Breast epithelium (tissue), 4 donors: ENCODE results near the gene TSPAN32. TPM values are rescaled to one million over a fixed set of nuclear protein-coding genes. Genes with fewer than 3 reads are reported as not detected.

Source experiments
- DNase-seq, 2 donors: peaks; one replicate each; pipeline ENCODE4 v3.0.0-alpha.2; 2019; ENCODE audit warnings: low spot score in 2 of 2
- H3K27ac ChIP-seq, 2 donors: fragments of 200-600 bp; sonication (generic) in 1 of 2; one replicate each; pipeline ENCODE4 v1.5.1; 2016 to 2019; ENCODE audit warnings: mild to moderate bottlenecking in 1 of 2
- H3K27me3 ChIP-seq, 2 donors: fragments of 200-600 bp; sonication (generic) in 1 of 2; one replicate each; pipeline versions ENCODE4 v1.5.1 to v1.6.0; 2017 to 2019; ENCODE audit warnings: control low read depth in 1 of 2, mild to moderate bottlenecking in 1 of 2
- H3K36me3 ChIP-seq: fragments of 200-600 bp; one replicate; pipeline ENCODE4 v1.5.1; 2019
- H3K4me1 ChIP-seq, 2 donors: fragments of 200-600 bp; sonication (generic); one replicate each; pipeline ENCODE4 v1.5.1; 2016 to 2019; ENCODE audit warnings: control low read depth in 1 of 2
- H3K4me3 ChIP-seq, 3 donors: fragments of 200-600 bp; sonication (generic); 1 replicate in 2 of 3; 2 replicates in 1 of 3; pipeline ENCODE4 v1.5.1; 2016 to 2019; ENCODE audit warnings: mild to moderate bottlenecking in 3 of 3, moderate library complexity in 2 of 3
- H3K9me3 ChIP-seq, 2 donors: fragments of 200-600 bp; sonication (generic) in 1 of 2; one replicate each; pipeline ENCODE4 v1.5.1; 2016 to 2019; ENCODE audit warnings: control low read depth in 1 of 2
- POLR2A ChIP-seq: fragments of 450-650 bp; IDR thresholded peaks from one replicate; pipeline ENCODE4 v1.6.1; 2016; ENCODE audit warnings: antibody characterized with exemption, mild to moderate bottlenecking, moderate library complexity
- POLR2AphosphoS5 ChIP-seq, 3 donors: sonication (generic); formaldehyde crosslinking; IDR thresholded peaks; one replicate each; pipeline ENCODE4 v1.6.1; 2017; ENCODE audit warnings: antibody characterized with exemption in 3 of 3
- intact Hi-C: fragments of 100-400 bp; cut with DNase I; formaldehyde crosslinking; loops from one replicate; pipeline ENCODE4 v1.15.1; 2023; ENCODE audit warnings: low total_unique reads
- total RNA-seq, 3 donors: library from RNA; depleted of rRNA; stranded (reverse); fragments of >200 nt; gene quantifications; one replicate each; pipeline ENCODE4 v1.1.0, GENCODE V29; 2016
- TF ChIP-seq, protein P1 (sequence below), 3 donors: fragments of 450-650 bp; IDR thresholded peaks; one replicate each; pipeline ENCODE4 v1.5.1; 2016 to 2017; ENCODE audit warnings: antibody characterized with exemption in 3 of 3, mild to moderate bottlenecking in 3 of 3, moderate library complexity in 3 of 3

TSPAN32 gene
- total RNA-seq, 3 donors from 2014 or later = 0.33 to 2.4 (median 1.0) TPM

DNA sequence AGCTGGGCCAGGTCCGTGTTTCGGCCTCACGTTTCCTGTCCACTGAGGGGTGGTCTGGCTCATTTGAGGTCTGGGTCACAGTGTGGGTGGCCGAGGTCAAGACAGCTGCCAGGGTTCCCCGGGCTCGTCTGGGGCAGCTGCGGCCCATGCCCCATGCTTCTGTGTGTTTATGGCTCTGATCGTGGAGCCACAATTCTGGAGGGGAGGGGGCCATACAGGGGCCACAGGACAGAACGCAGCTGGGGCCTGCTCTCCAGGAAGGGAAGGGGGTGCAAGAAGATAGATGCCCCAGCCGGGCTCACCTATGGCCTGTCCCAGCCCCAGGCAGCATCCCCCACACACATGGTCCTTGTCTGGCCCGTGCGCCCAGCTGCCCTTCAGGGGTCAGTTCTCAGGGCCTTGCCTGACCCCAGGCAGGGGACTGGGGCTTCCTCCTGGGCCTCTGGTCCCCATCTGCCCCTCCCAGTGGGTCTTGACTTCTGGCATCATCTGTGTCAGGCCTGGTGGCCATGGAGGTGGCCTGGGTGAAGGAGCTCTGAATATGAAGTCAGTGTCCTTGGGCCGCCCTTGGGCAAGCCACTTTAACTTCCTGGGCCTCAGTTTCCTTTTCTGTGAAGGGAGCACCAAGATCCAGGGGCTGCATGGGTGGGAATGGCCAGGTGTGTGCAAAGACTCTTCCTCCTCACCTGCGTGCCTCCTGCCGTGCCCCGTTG is 8.4 kb downstream of the TSPAN32 start:
- no peak overlapping the region for H3K27ac ChIP-seq
- intact Hi-C loops = no loop called here
- no peaks in the 10 kb centered on the region for H3K27me3 ChIP-seq
- no peak for DNase-seq
- peaks cover 0 to 22% of the 10 kb centered on the region in 2 donors for H3K4me1 ChIP-seq
- H3K36me3 ChIP-seq = no peaks in the 10 kb centered on the region
- no peaks in the 10 kb centered on the region for H3K9me3 ChIP-seq
- no peak for TF ChIP-seq POLR2AphosphoS5 (IDR thresholded peaks at IDR 0.05)
- TF ChIP-seq, protein P1, sequence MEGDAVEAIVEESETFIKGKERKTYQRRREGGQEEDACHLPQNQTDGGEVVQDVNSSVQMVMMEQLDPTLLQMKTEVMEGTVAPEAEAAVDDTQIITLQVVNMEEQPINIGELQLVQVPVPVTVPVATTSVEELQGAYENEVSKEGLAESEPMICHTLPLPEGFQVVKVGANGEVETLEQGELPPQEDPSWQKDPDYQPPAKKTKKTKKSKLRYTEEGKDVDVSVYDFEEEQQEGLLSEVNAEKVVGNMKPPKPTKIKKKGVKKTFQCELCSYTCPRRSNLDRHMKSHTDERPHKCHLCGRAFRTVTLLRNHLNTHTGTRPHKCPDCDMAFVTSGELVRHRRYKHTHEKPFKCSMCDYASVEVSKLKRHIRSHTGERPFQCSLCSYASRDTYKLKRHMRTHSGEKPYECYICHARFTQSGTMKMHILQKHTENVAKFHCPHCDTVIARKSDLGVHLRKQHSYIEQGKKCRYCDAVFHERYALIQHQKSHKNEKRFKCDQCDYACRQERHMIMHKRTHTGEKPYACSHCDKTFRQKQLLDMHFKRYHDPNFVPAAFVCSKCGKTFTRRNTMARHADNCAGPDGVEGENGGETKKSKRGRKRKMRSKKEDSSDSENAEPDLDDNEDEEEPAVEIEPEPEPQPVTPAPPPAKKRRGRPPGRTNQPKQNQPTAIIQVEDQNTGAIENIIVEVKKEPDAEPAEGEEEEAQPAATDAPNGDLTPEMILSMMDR (IDR thresholded peaks at IDR 0.05) = no peak
- TF ChIP-seq POLR2A = no peak
- H3K4me3 ChIP-seq = no peak overlapping the region

DNA sequence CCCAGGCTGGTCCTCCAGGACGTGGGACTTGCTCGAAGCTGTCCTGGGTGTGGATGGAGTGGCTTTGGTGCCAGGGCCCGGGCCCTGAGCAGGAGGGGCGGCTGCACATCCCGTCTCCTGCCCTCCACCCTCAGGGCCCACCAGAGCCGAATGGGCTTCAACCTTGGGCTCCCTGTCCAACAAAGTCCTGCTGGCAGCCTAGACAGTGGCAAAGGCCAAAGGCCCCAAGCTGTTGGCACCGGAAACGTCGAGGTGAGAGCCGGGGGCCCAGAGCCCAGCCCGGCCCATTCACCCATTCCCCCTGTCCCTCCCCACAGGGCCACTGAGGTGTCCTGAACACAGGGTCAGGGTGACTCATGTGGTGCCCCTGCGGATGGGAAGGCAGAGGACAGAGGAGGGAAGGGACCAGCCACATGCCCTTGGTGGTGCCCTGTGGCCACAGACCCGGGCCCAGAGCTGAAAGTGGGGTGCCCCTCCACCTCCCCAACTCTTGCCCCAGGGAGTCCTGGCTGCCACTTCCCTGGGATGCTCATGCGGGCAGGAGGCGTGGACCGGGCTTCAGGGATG is 9.1 kb downstream of the TSPAN32 start:
- H3K27me3 ChIP-seq = no peaks in the 10 kb centered on the region
- no peak for DNase-seq
- peak overlapping the region in 1 of 2 donors; percentile 78 for H3K27ac ChIP-seq
- H3K36me3 ChIP-seq = no peaks in the 10 kb centered on the region
- no peak for TF ChIP-seq POLR2A
- TF ChIP-seq POLR2AphosphoS5 (IDR thresholded peaks at IDR 0.05) = no peak
- TF ChIP-seq, protein P1 (IDR thresholded peaks at IDR 0.05) = no peak
- H3K9me3 ChIP-seq = no peaks in the 10 kb centered on the region
- H3K4me3 ChIP-seq = no peak overlapping the region
- intact Hi-C loops = no loop called here
- H3K4me1 ChIP-seq = peaks cover 0 to 18% of the 10 kb centered on the region in 2 donors

DNA sequence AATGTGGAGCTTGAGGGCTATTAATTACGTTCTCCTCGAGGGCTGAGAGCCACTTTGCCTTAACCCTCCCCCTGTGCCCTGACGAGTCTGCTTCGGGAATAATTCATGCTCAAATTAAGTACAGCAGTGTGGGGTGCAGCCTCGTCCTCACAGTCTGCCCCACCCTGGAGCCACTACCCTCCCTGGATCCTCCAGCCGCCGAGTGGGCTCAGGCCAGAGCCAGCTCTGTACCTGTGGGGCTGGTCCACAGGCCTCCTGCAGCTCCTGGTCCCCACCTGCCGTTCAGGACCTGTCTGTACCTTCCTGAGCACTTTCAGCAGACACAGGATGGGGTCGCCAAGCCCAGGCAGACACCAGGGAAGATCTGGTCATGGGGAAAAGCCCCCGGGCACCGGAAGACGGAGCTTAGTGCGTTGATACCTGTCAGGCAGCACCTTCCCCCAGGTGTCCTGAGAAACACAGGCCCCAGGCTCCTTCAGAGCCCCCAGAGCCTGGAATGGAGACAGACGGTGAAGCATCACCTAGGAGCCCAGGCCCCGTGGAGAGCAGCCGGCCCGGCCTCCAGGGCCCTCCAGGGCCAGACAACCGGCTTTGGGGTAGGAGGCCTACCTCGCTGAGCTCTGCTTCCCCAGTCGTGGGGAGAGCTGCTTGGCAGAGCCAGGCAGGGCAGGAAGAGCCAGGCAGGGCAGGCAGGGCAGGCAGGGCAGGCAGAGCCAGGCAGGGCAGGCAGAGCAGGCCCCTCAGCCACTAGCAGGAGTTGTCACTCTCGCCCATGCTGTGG is 9.7 kb downstream of the TSPAN32 start:
- Histone ChIP-seq H3K27me3 (no peaks in the 10 kb centered on the region), H3K9me3 (no peaks in the 10 kb centered on the region), H3K27ac (peak overlapping the region; percentile 46 to 78), H3K4me3 (no peak overlapping the region), H3K36me3 (no peaks in the 10 kb centered on the region), H3K4me1 (peaks cover 0 to 17% of the 10 kb centered on the region in 2 donors)
- intact Hi-C loops = no loop called here
- TF ChIP-seq POLR2A (no peak), POLR2AphosphoS5 (IDR thresholded peaks at IDR 0.05) (no peak)
- TF ChIP-seq, protein P1 (IDR thresholded peaks at IDR 0.05) = no peak
- DNase-seq = no peak

DNA sequence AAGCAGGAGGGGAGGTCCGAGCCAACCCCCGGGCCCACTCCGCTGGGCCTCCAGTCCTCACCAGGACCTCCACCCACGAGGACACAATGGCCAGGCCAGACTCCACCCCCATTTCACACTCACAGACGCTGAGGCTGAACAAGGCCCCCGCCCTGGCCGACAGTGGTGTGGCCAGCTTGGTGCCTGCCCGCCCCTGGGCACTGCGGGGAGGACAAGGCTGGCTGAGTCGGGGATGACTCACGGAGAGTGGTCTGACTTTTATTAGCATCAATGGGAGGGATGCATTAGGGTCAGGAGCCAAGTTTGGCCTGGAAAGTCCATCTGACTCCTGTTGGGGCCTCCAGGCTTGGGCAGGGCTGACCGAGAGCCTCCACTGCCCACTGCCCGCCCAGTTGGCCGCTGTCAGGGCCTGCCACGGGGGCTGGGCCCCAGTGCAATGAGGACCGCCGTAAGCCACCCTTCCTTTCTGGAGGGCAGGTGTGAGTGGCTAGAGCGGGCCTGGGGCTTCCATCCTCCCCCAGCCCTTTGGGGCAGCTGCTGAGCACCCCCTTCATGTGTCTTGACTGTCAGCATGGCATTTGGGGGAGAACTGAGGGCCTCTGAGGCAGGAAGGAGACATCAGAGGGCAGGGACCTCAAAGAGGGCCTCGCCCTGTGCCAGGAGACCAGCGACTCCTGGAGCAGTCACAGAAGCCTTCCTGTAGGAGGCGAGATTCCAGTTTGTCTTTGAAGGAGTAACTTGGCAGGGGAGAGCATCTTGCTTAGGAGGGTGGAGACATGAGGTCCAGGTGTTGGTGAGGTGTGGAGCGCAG is 10.6 kb downstream of the TSPAN32 start:
- TF ChIP-seq, protein P1 (IDR thresholded peaks at IDR 0.05) = no peak
- no peak overlapping the region for H3K4me3 ChIP-seq
- no peak for DNase-seq
- H3K36me3 ChIP-seq = no peaks in the 10 kb centered on the region
- intact Hi-C loops = no loop called here
- no peaks in the 10 kb centered on the region for H3K27me3 ChIP-seq
- H3K27ac ChIP-seq = peak overlapping the region; percentile 46 to 78
- peaks cover 0 to 1% of the 10 kb centered on the region in 2 donors for H3K9me3 ChIP-seq
- peaks cover 0 to 13% of the 10 kb centered on the region in 2 donors for H3K4me1 ChIP-seq
